Spleen (tissue), 11 donors: ENCODE results near the gene KRTAP10-1. TPM values are rescaled to one million over a fixed set of nuclear protein-coding genes. Genes with fewer than 3 reads are reported as not detected.

Source experiments
- DNase-seq: peaks from one replicate; pipeline ENCODE4 v3.0.0-alpha.2; 2020
- H3K27ac ChIP-seq, 8 donors: fragments of 200-600 bp; sonication (generic) in 7 of 8; 1 replicate in 4 of 8; 2 replicates in 4 of 8; pipeline versions ENCODE4 v1.5.0 to v1.8.0; 2016 to 2021; ENCODE audit warnings: inconsistent platforms in 4 of 8, mild to moderate bottlenecking in 4 of 8, moderate library complexity in 1 of 8
- H3K27me3 ChIP-seq, 7 donors: fragments of 200-600 bp; sonication (generic) in 6 of 7; replicated peaks in 1 of 7; 1 replicate in 4 of 7; 2 replicates in 3 of 7; pipeline versions ENCODE4 v1.5.0 to v1.8.0; 2016 to 2021; ENCODE audit warnings: inconsistent platforms in 3 of 7, mild to moderate bottlenecking in 1 of 7
- H3K36me3 ChIP-seq, 6 donors: fragments of 200-600 bp; sonication (generic) in 5 of 6; 1 replicate in 4 of 6; 2 replicates in 2 of 6; pipeline versions ENCODE4 v1.5.0 to v1.8.0; 2016 to 2021; ENCODE audit warnings: inconsistent platforms in 2 of 6
- H3K4me1 ChIP-seq, 6 donors: fragments of 200-600 bp; sonication (generic) in 5 of 6; 1 replicate in 3 of 6; 2 replicates in 3 of 6; pipeline versions ENCODE4 v1.5.0 to v1.8.0; 2016 to 2021; ENCODE audit warnings: inconsistent platforms in 3 of 6
- H3K4me3 ChIP-seq, 8 donors: fragments of 200-600 bp; sonication (generic) in 7 of 8; 1 replicate in 4 of 8; 2 replicates in 4 of 8; pipeline versions ENCODE4 v1.5.0 to v1.8.0; 2016 to 2021; ENCODE audit warnings: inconsistent platforms in 4 of 8, mild to moderate bottlenecking in 4 of 8, moderate library complexity in 2 of 8
- H3K9me3 ChIP-seq, 8 donors: fragments of 200-600 bp; sonication (generic) in 7 of 8; 1 replicate in 4 of 8; 2 replicates in 4 of 8; pipeline versions ENCODE4 v1.5.0 to v1.8.0; 2016 to 2021; ENCODE audit warnings: inconsistent platforms in 4 of 8
- POLR2A ChIP-seq, 3 donors: fragments of 450-650 bp; IDR thresholded peaks; one replicate each; pipeline ENCODE4 v1.5.1; 2017; ENCODE audit warnings: antibody characterized with exemption in 3 of 3, mild to moderate bottlenecking in 1 of 3
- POLR2AphosphoS5 ChIP-seq, 3 donors: sonication (generic); formaldehyde crosslinking; IDR thresholded peaks; one replicate each; pipeline ENCODE4 v1.5.1; 2017; ENCODE audit warnings: antibody characterized with exemption in 3 of 3
- WGBS, 5 donors: extraction: QIAGEN DNeasy Blood & Tissue Kit in 3 of 5; methylation state at CpG; one replicate each; pipeline versions ENCODE4 v1.1.5 to v1.1.7; 2013 to 2018; 5-methylcytosine and 5-hydroxymethylcytosine counted together
- intact Hi-C: fragments of 100-400 bp; cut with DNase I; formaldehyde crosslinking; loops from one replicate; pipeline ENCODE4 v1.15.0; 2023; ENCODE audit warnings: low total_unique reads
- polyA plus RNA-seq, 3 donors: library from polyadenylated mRNA; stranded (reverse); fragments of 200-250 nt; gene quantifications; one replicate each; pipeline ENCODE4 v1.2.1, GENCODE V29; 2013
- total RNA-seq, 7 donors: library from RNA; depleted of rRNA in 3 of 7; stranded (reverse); fragments of >200 nt in 3 of 7; fragmentation: NEBNext Ultra II Directional in 4 of 7; extraction: Animal tissue kit (Norgen Biotek cat#: 25700) in 4 of 7; gene quantifications; one replicate each; pipeline versions ENCODE4 v1.1.0 to v1.2.1, GENCODE V29; 2016 to 2021
- TF ChIP-seq, protein P1 (sequence below), 11 experiments: fragments of 200-600 bp in 7 of 11; fragments of 450-650 bp in 4 of 11; sonication (generic) in 4 of 11; IDR thresholded peaks in 8 of 11; conservative IDR thresholded peaks in 3 of 11; 1 replicate in 7 of 11; 2 replicates in 4 of 11; pipeline versions ENCODE4 v1.4.0 to v1.8.0; 2016 to 2021; ENCODE audit warnings: antibody characterized with exemption in 11 of 11, inconsistent platforms in 4 of 11, mild to moderate bottlenecking in 1 of 11
- donor health status: healthy with polysubstance abuse.
- donor health status: DM: no; HTN: no; CAD: no; lungs with moderate emphysema.
- donor health status: DM: no; HTN: no; CAD: no.
- donor health status: Bipolar disorder and iron deficiency.
- donor health status: healthy.
- donor health status: DM: no; HTN: no; CAD: no.
- donor health status: DM: yes; HTN: yes; CAD: no.

Gene KRTAP10-1
- total and polyA plus RNA-seq, 10 donors: not detected

GRCh38 chr21:44568667-44569556 lies 28.9 kb upstream of the KRTAP10-1 start:
- intact Hi-C loops: no loop called here
- H3K27me3 ChIP-seq: peaks cover 0 to 19% (median 0%) of the 10 kb centered on the region in 7 donors
- TF ChIP-seq POLR2AphosphoS5 (IDR thresholded peaks at IDR 0.05): no peak
- TF ChIP-seq, protein P1, sequence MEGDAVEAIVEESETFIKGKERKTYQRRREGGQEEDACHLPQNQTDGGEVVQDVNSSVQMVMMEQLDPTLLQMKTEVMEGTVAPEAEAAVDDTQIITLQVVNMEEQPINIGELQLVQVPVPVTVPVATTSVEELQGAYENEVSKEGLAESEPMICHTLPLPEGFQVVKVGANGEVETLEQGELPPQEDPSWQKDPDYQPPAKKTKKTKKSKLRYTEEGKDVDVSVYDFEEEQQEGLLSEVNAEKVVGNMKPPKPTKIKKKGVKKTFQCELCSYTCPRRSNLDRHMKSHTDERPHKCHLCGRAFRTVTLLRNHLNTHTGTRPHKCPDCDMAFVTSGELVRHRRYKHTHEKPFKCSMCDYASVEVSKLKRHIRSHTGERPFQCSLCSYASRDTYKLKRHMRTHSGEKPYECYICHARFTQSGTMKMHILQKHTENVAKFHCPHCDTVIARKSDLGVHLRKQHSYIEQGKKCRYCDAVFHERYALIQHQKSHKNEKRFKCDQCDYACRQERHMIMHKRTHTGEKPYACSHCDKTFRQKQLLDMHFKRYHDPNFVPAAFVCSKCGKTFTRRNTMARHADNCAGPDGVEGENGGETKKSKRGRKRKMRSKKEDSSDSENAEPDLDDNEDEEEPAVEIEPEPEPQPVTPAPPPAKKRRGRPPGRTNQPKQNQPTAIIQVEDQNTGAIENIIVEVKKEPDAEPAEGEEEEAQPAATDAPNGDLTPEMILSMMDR (IDR thresholded peaks at IDR 0.05 in 8 of 11, conservative IDR thresholded peaks at IDR 0.05 in 3 of 11): no peak
- no peak for TF ChIP-seq POLR2A (IDR thresholded peaks at IDR 0.05)
- WGBS, 5 donors: 77 to 81% (median 78%) methylated on average over 21 to 27 of the region's 27 CpGs
- no peak overlapping the region for H3K4me3 ChIP-seq
- H3K4me1 ChIP-seq: peaks cover 0 to 24% (median 3%) of the 10 kb centered on the region in 6 donors
- no peaks in the 10 kb centered on the region for H3K36me3 ChIP-seq
- no peak overlapping the region for H3K27ac ChIP-seq
- DNase-seq: peak; percentile 47
- peaks cover 0 to 11% (median 6%) of the 10 kb centered on the region in 8 donors for H3K9me3 ChIP-seq

- Histone ChIP-seq H3K4me3 (no peak overlapping the region), H3K27me3 (peaks cover 0 to 15% (median 0%) of the 10 kb centered on the region in 7 donors), H3K4me1 (peaks cover 0 to 24% (median 3%) of the 10 kb centered on the region in 6 donors), H3K27ac (no peak overlapping the region), H3K9me3 (peaks cover 0 to 17% (median 12%) of the 10 kb centered on the region in 8 donors), H3K36me3 (no peaks in the 10 kb centered on the region)
- intact Hi-C loops: no loop called here
- WGBS, 5 donors: 73 to 83% (median 79%) methylated on average over 7 to 12 of the region's 12 CpGs
- no peak for TF ChIP-seq POLR2A (IDR thresholded peaks at IDR 0.05)
- peak; percentile 59 for DNase-seq
Measured at GRCh38 chr21:44568261-44568660, 28.3 kb upstream of the KRTAP10-1 start.

- H3K36me3 ChIP-seq: no peaks in the 10 kb centered on the region
- TF ChIP-seq, protein P1 (IDR thresholded peaks at IDR 0.05 in 8 of 11, conservative IDR thresholded peaks at IDR 0.05 in 3 of 11): no peak
- intact Hi-C loops: no loop called here
- H3K4me3 ChIP-seq: no peak overlapping the region
- WGBS, 5 donors: 91 to 94% (median 92%) methylated on average over 18 of the region's 18 CpGs
- H3K9me3 ChIP-seq: peaks cover 3 to 23% (median 18%) of the 10 kb centered on the region in 8 donors
- H3K27ac ChIP-seq: no peak overlapping the region
- peaks cover 0 to 24% (median 3%) of the 10 kb centered on the region in 6 donors for H3K4me1 ChIP-seq
- peaks cover 0 to 12% (median 0%) of the 10 kb centered on the region in 7 donors for H3K27me3 ChIP-seq
- DNase-seq: peak; percentile 50
Measured at GRCh38 chr21:44567481-44568171, 27.6 kb upstream of the KRTAP10-1 start.

DNA sequence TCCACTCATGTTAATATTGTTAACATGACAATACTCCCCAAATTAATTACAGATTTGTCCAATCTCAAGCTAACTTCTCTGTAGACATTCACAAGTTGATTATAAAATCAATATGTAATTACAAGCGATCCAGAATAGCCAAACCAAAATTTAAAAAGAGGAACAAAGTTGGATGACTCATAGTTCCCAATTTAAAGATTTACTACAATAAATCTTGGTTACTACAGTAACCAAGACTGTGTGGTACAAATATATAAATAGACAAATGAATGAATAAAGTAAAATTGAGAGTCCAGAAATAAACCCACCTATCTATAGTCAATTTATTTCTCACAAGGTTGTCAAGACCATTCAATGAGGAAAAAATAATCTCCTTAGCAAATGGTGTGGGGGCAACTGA lies 26.4 kb upstream of the KRTAP10-1 start:
- H3K4me1 ChIP-seq: peaks cover 0 to 24% (median 3%) of the 10 kb centered on the region in 6 donors
- peaks cover 0 to 12% (median 0%) of the 10 kb centered on the region in 7 donors for H3K27me3 ChIP-seq
- WGBS, 5 donors: 20 to 40% (median 29%) methylated on average over 1 of the region's 1 CpG
- TF ChIP-seq POLR2A (IDR thresholded peaks at IDR 0.05): no peak
- TF ChIP-seq POLR2AphosphoS5 (IDR thresholded peaks at IDR 0.05): no peak
- TF ChIP-seq, protein P1 (IDR thresholded peaks at IDR 0.05 in 8 of 11, conservative IDR thresholded peaks at IDR 0.05 in 3 of 11): no peak
- intact Hi-C loops: no loop called here
- no peak overlapping the region for H3K27ac ChIP-seq
- peaks cover 4 to 28% (median 24%) of the 10 kb centered on the region in 8 donors for H3K9me3 ChIP-seq
- no peak for DNase-seq
- no peaks in the 10 kb centered on the region for H3K36me3 ChIP-seq
- H3K4me3 ChIP-seq: no peak overlapping the region
